B cell (primary cell): Measurements from ENCODE around the gene TCF12. TPM values are rescaled to one million over a fixed set of nuclear protein-coding genes. Genes with fewer than 3 reads are reported as not detected.

ENCODE experiments used
- ATAC-seq: fragments of 200-7000 bp; cut with Tn5 transposase; one replicate; pipeline ENCODE4 v1.10.0; 2021; ENCODE audit warnings: low read depth, mild to moderate bottlenecking, moderate number of reproducible peaks, moderate library complexity
- CTCF ChIA-PET: fragments of 350-600 bp; sonication (Branson Sonifier 250); formaldehyde crosslinking; loops from one replicate; lab custom pipeline; 2021; ENCODE audit warnings: antibody characterized with exemption, inconsistent platforms; lab: Charles Lee
- POLR2A ChIA-PET: fragments of 350-600 bp; sonication (Branson Sonifier 250); formaldehyde crosslinking; loops from one replicate; lab custom pipeline; 2021; ENCODE audit warnings: antibody characterized with exemption; lab: Charles Lee
- DNase-seq: peaks from one replicate; pipeline ENCODE4 v3.0.0; 2013
- H2AFZ ChIP-seq: 2 replicates; pipeline ENCODE4 v1.6.1; 2012; ENCODE audit warnings: mild to moderate bottlenecking, low read depth, low read length; ENCODE audit not compliant: insufficient read depth, poor library complexity, severe bottlenecking
- H3K27ac ChIP-seq, 2 donors: 1 replicate in 1 of 2; 2 replicates in 1 of 2; pipeline ENCODE4 v1.5.1; 2012 to 2013; ENCODE audit warnings: low read length in 2 of 2, mild to moderate bottlenecking in 2 of 2, moderate library complexity in 1 of 2
- H3K27me3 ChIP-seq, 4 experiments: fragments of 200-600 bp in 1 of 4; sonication (generic) in 1 of 4; replicated peaks in 1 of 4; 1 replicate in 2 of 4; 2 replicates in 2 of 4; pipeline versions ENCODE4 v1.6.1 to v1.7.0; 2013 to 2016; ENCODE audit warnings: low read length in 3 of 4, mild to moderate bottlenecking in 2 of 4, mixed read lengths in 1 of 4, moderate library complexity in 1 of 4; ENCODE audit not compliant: insufficient read depth in 4 of 4, control insufficient read depth in 3 of 4; ENCODE audit errors: control extremely low read depth in 1 of 4
- H3K36me3 ChIP-seq, 2 experiments: replicated peaks in 1 of 2; 1 replicate in 1 of 2; 2 replicates in 1 of 2; pipeline versions ENCODE4 v1.6.1 to v1.7.1; 2013; ENCODE audit warnings: low read length in 1 of 2; ENCODE audit not compliant: insufficient read depth in 2 of 2, control insufficient read depth in 1 of 2; ENCODE audit errors: control extremely low read depth in 1 of 2, extremely low read depth in 1 of 2
- H3K4me1 ChIP-seq, 2 donors: fragments of 200-600 bp in 1 of 2; sonication (generic) in 1 of 2; 1 replicate in 1 of 2; 2 replicates in 1 of 2; pipeline versions ENCODE4 v1.5.1 to v1.6.1; 2013 to 2017; ENCODE audit warnings: low read length in 2 of 2; ENCODE audit not compliant: control insufficient read depth in 2 of 2, insufficient read depth in 2 of 2
- H3K4me2 ChIP-seq: replicated peaks from 2 replicates; pipeline ENCODE3; 2012; ENCODE audit warnings: mild to moderate bottlenecking, low read depth, low read length; ENCODE audit not compliant: poor library complexity, severe bottlenecking
- H3K4me3 ChIP-seq, 5 experiments: fragments of 200-600 bp in 1 of 5; sonication (generic) in 1 of 5; 1 replicate in 3 of 5; 2 replicates in 2 of 5; pipeline versions ENCODE4 v1.5.1 to v1.7.0; 2011 to 2016; ENCODE audit warnings: low read length in 4 of 5, mild to moderate bottlenecking in 4 of 5, low read depth in 2 of 5, control low read depth in 1 of 5, moderate library complexity in 1 of 5; ENCODE audit not compliant: insufficient read depth in 1 of 5; ENCODE audit errors: control extremely low read depth in 1 of 5, extremely low read depth in 1 of 5
- H3K79me2 ChIP-seq: fragments of 200-600 bp; sonication (generic); one replicate; pipeline ENCODE4 v1.6.0; 2016; ENCODE audit warnings: low read length; ENCODE audit not compliant: control insufficient read depth, insufficient read depth
- H3K9ac ChIP-seq: fragments of 200-600 bp; sonication (generic); 2 replicates; pipeline ENCODE4 v1.6.1; 2017; ENCODE audit warnings: mild to moderate bottlenecking, low read length, moderate library complexity
- H3K9me3 ChIP-seq, 3 donors: one replicate each; pipeline versions ENCODE4 v1.6.1 to v1.7.1; 2013; ENCODE audit warnings: low read length in 2 of 3; ENCODE audit not compliant: control insufficient read depth in 2 of 3, insufficient read depth in 1 of 3; ENCODE audit errors: control extremely low read depth in 1 of 3
- H4K20me1 ChIP-seq: 2 replicates; pipeline ENCODE4 v1.6.0; 2012; ENCODE audit warnings: mild to moderate bottlenecking, low read length; ENCODE audit not compliant: insufficient read depth, control insufficient read depth, poor library complexity, severe bottlenecking
- H3K27ac Mint-ChIP-seq: one replicate; pipeline ENCODE4 v1.8.0; 2021; ENCODE audit warnings: mixed read lengths
- H3K27me3 Mint-ChIP-seq: one replicate; pipeline ENCODE4 v1.8.0; 2021; ENCODE audit warnings: mixed read lengths
- H3K4me1 Mint-ChIP-seq: one replicate; pipeline ENCODE4 v1.8.0; 2021; ENCODE audit warnings: mixed read lengths
- H3K4me3 Mint-ChIP-seq: one replicate; pipeline ENCODE4 v1.8.0; 2021; ENCODE audit warnings: mixed read lengths
- H3K9me3 Mint-ChIP-seq: one replicate; pipeline ENCODE4 v1.8.0; 2022; ENCODE audit warnings: mixed read lengths; ENCODE audit not compliant: insufficient read depth
- EZH2 ChIP-seq: IDR thresholded peaks from 2 replicates; pipeline ENCODE4 v1.6.1; 2012; ENCODE audit warnings: borderline replicate concordance, low read depth, mild to moderate bottlenecking, moderate library complexity, low read length; ENCODE audit not compliant: insufficient read depth, poor library complexity, severe bottlenecking
- WGBS: methylation state at CpG from one replicate; pipeline ENCODE4 v1.1.5; 2013; ENCODE audit warnings: missing lambda C conversion rate; ENCODE audit not compliant: insufficient coverage; 5-methylcytosine and 5-hydroxymethylcytosine counted together
- intact Hi-C: fragments of 100-400 bp; cut with micrococcal nuclease; formaldehyde crosslinking; loops from one replicate; pipeline ENCODE4 v1.10.0; 2022
- polyA plus RNA-seq: library from polyadenylated mRNA; depleted of rRNA; stranded (reverse); fragments of >200 nt; gene quantifications from 2 replicates; pipeline ENCODE4 v1.2.3, GENCODE V29; 2012
- total RNA-seq, 2 donors: library from RNA; stranded (reverse); fragments of 120-200 nt in 1 of 2; gene quantifications; 1 replicate in 1 of 2; 2 replicates in 1 of 2; pipeline versions ENCODE4 v1.2.3 to v1.2.4, GENCODE V29; 2013 to 2022
- TF ChIP-seq, protein P1 (sequence below): fragments of 200-600 bp; IDR thresholded peaks from one replicate; pipeline ENCODE4 v1.8.0; 2022; ENCODE audit warnings: antibody characterized with exemption, mild to moderate bottlenecking

TCF12 gene
- total and polyA plus RNA-seq, 2 donors (not counting 1 experiment from before 2014, with no cell fraction given), result 27.1 to 131 TPM

- 86% methylated on average over 2 of the region's 5 CpGs for WGBS
- H3K9ac ChIP-seq, result no peak overlapping the region
- peaks cover 62% of the 10 kb centered on the region for H3K4me1 Mint-ChIP-seq
Measured at GRCh38 chr15:56934269-56934668, 15.8 kb downstream of the TCF12 start.

GRCh38 chr15:56936929-56937328 is 18.5 kb downstream of the TCF12 start:
- no peaks in the 10 kb centered on the region for H3K27me3 ChIP-seq
- H3K9me3 ChIP-seq, result peaks cover 0 to 3% (median 0%) of the 10 kb centered on the region in 3 donors
- H3K9ac ChIP-seq, result no peak overlapping the region
- peaks cover 9% of the 10 kb centered on the region for H3K9me3 Mint-ChIP-seq
- no peak overlapping the region for H3K4me2 ChIP-seq
- H3K4me3 ChIP-seq, result no peak overlapping the region
- 100% methylated on average over 5 of the region's 5 CpGs for WGBS
- ATAC-seq (no peak), DNase-seq (no peak)
- TF ChIP-seq, protein P1, sequence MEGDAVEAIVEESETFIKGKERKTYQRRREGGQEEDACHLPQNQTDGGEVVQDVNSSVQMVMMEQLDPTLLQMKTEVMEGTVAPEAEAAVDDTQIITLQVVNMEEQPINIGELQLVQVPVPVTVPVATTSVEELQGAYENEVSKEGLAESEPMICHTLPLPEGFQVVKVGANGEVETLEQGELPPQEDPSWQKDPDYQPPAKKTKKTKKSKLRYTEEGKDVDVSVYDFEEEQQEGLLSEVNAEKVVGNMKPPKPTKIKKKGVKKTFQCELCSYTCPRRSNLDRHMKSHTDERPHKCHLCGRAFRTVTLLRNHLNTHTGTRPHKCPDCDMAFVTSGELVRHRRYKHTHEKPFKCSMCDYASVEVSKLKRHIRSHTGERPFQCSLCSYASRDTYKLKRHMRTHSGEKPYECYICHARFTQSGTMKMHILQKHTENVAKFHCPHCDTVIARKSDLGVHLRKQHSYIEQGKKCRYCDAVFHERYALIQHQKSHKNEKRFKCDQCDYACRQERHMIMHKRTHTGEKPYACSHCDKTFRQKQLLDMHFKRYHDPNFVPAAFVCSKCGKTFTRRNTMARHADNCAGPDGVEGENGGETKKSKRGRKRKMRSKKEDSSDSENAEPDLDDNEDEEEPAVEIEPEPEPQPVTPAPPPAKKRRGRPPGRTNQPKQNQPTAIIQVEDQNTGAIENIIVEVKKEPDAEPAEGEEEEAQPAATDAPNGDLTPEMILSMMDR, result no peak
- no peak for TF ChIP-seq EZH2
- no peaks in the 10 kb centered on the region for H3K27me3 Mint-ChIP-seq
- peaks cover 54% of the 10 kb centered on the region for H3K4me1 Mint-ChIP-seq
- peaks cover 75% of the 10 kb centered on the region for H3K79me2 ChIP-seq
- no peak overlapping the region for H2AFZ ChIP-seq
- no peak overlapping the region for H3K27ac Mint-ChIP-seq
- no peak overlapping the region for H3K4me3 Mint-ChIP-seq
- POLR2A ChIA-PET, result no interaction called here
- intact Hi-C loops, result no loop called here
- H3K4me1 ChIP-seq, result peaks cover under 1 to 3% of the 10 kb centered on the region in 2 donors
- CTCF ChIA-PET, result interaction anchor here (0.7 kb wide), 1 partner anchor 136 kb away, joined by 3 read pairs; no protein-coding TSS in a partner anchor
- H4K20me1 ChIP-seq, result peaks cover 35% of the 10 kb centered on the region
- H3K36me3 ChIP-seq, result peaks cover 0 to 9% of the 10 kb centered on the region in 2 experiments
- H3K27ac ChIP-seq, result no peak overlapping the region

More at GRCh38 chr15:56934269-56934668, 15.8 kb downstream of the TCF12 start:
- no peak for TF ChIP-seq EZH2
- TF ChIP-seq, protein P1, result no peak
- ChIA-PET CTCF (no interaction called here), POLR2A (no interaction called here)
- Histone ChIP-seq H3K4me3 (no peak overlapping the region), H3K79me2 (peaks cover 80% of the 10 kb centered on the region), H2AFZ (no peak overlapping the region), H3K27ac (no peak overlapping the region), H4K20me1 (peaks cover 12% of the 10 kb centered on the region), H3K36me3 (peaks cover 0 to 9% of the 10 kb centered on the region in 2 experiments), H3K4me1 (peaks cover 5 to 11% of the 10 kb centered on the region in 2 donors), H3K27me3 (no peaks in the 10 kb centered on the region), H3K4me2 (no peak overlapping the region), H3K9me3 (peaks cover 0 to 3% (median 0%) of the 10 kb centered on the region in 3 donors)
- Mint-ChIP-seq H3K4me3 (no peak overlapping the region), H3K27ac (no peak overlapping the region), H3K9me3 (peaks cover 9% of the 10 kb centered on the region), H3K27me3 (no peaks in the 10 kb centered on the region)
- intact Hi-C loops, result no loop called here
- no peak for ATAC-seq
- DNase-seq, result no peak
